Measurements from ENCODE around the gene METTL16.

DNA sequence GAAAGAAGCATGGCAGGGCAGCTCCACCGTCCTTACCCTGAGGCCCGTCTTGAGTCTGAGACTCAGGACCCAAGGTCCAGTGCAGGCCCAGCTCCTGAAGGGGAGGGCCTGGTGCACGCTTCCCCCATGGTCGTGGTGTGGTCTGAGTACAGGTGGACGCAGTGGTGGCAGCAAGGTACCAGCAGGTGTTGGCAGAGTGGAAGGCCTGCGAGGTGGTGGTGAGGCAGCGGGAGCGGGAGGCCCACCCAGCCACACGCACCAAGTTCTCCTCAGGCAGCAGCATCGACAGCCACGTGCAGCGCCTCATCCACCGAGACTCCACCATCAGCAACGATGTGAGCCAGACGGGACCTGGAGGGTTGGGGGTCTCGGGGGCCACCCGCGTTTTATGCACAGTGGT is 138.5 kb downstream of the METTL16 start:
- TF ChIP-seq, protein P1, sequence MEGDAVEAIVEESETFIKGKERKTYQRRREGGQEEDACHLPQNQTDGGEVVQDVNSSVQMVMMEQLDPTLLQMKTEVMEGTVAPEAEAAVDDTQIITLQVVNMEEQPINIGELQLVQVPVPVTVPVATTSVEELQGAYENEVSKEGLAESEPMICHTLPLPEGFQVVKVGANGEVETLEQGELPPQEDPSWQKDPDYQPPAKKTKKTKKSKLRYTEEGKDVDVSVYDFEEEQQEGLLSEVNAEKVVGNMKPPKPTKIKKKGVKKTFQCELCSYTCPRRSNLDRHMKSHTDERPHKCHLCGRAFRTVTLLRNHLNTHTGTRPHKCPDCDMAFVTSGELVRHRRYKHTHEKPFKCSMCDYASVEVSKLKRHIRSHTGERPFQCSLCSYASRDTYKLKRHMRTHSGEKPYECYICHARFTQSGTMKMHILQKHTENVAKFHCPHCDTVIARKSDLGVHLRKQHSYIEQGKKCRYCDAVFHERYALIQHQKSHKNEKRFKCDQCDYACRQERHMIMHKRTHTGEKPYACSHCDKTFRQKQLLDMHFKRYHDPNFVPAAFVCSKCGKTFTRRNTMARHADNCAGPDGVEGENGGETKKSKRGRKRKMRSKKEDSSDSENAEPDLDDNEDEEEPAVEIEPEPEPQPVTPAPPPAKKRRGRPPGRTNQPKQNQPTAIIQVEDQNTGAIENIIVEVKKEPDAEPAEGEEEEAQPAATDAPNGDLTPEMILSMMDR (IDR thresholded peaks at IDR 0.05; ENCODE audit: poor library complexity) = no peak
- TF ChIP-seq EZH2phosphoT487 (IDR thresholded peaks at IDR 0.05; ENCODE audit: low read depth, severe bottlenecking, unreplicated experiment) = no peak
